Endothelial cell of umbilical vein (primary cell): ENCODE measurements around the gene GUF1. TPM values are rescaled to one million over a fixed set of nuclear protein-coding genes. Genes with fewer than 3 reads are reported as not detected.

ENCODE experiments used
- BruUV-seq: library from RNA; stranded (reverse); fragments of 400-500 nt; replicated peaks from 2 replicates; lab custom pipeline; 2021; lab: Mats Ljungman, UMichigan
- CTCF ChIA-PET: fragments of 300-600, 350-600 bp; sonication (Branson Sonifier 250); formaldehyde crosslinking; loops from one replicate; lab custom pipeline; 2021; ENCODE audit warnings: antibody characterized with exemption, inconsistent platforms; lab: Charles Lee
- POLR2A ChIA-PET: fragments of 300-600, 350-600 bp; sonication (Branson Sonifier 250); formaldehyde crosslinking; loops from one replicate; lab custom pipeline; 2021; ENCODE audit warnings: antibody characterized with exemption, inconsistent platforms; lab: Charles Lee
- DNase-seq: peaks from one replicate; pipeline ENCODE4 v3.0.0-alpha.2; 2011; ENCODE audit warnings: low read depth, low spot score
- FAIRE-seq: peaks from 2 replicates; lab custom pipeline; 2011; peaks lifted over from hg19 to GRCh38; lab: Jason Lieb, UNC
- H2AFZ ChIP-seq: 2 replicates; pipeline ENCODE4 v1.6.0; 2012; ENCODE audit warnings: low read depth, low read length, control low read depth, inconsistent platforms
- H3K27ac ChIP-seq: 2 replicates; pipeline ENCODE4 v1.5.1; 2011; ENCODE audit warnings: low read depth, mild to moderate bottlenecking, control low read depth, low read length, moderate library complexity; ENCODE audit not compliant: insufficient read depth
- H3K27me3 ChIP-seq, 2 experiments: 2 replicates each; pipeline versions ENCODE4 v1.6.0 to v1.6.1; 2011; ENCODE audit warnings: low read length in 2 of 2, mixed read lengths in 1 of 2; ENCODE audit not compliant: control insufficient read depth in 2 of 2, insufficient read depth in 2 of 2
- H3K36me3 ChIP-seq, 2 experiments: 2 replicates in 1 of 2; 3 replicates in 1 of 2; pipeline ENCODE4 v1.5.1; 2011; ENCODE audit warnings: low read length in 2 of 2, mild to moderate bottlenecking in 1 of 2, moderate library complexity in 1 of 2; ENCODE audit not compliant: control insufficient read depth in 2 of 2, insufficient read depth in 2 of 2; ENCODE audit errors: extremely low read depth in 1 of 2
- H3K4me1 ChIP-seq: 3 replicates; pipeline ENCODE4 v1.5.1; 2011; ENCODE audit warnings: mild to moderate bottlenecking, low read length; ENCODE audit not compliant: control insufficient read depth, insufficient read depth; ENCODE audit errors: extremely low read depth
- H3K4me2 ChIP-seq: 2 replicates; pipeline ENCODE4 v1.6.1; 2011; ENCODE audit warnings: low read length, control low read depth, mixed read lengths; ENCODE audit not compliant: insufficient read depth
- H3K4me3 ChIP-seq, 3 experiments: fragments of 200-600 bp in 1 of 3; sonication (generic), shearing (Covaris generic) in 1 of 3; replicated peaks in 1 of 3; 2 replicates each; pipeline ENCODE4 v1.5.1; 2011 to 2016; ENCODE audit warnings: control low read depth in 3 of 3, low read length in 3 of 3, mild to moderate bottlenecking in 2 of 3, inconsistent platforms in 1 of 3, low read depth in 1 of 3, moderate library complexity in 1 of 3; ENCODE audit not compliant: insufficient read depth in 1 of 3
- H3K79me2 ChIP-seq: 2 replicates; pipeline ENCODE4 v1.6.0; 2012; ENCODE audit warnings: low read length, inconsistent platforms; ENCODE audit not compliant: control insufficient read depth, insufficient read depth
- H3K9ac ChIP-seq: replicated peaks from 2 replicates; pipeline ENCODE3; 2011; ENCODE audit warnings: low read length, control low read depth; ENCODE audit not compliant: insufficient read depth; ENCODE audit errors: extremely low read depth
- H3K9me1 ChIP-seq: replicated peaks from 3 replicates; pipeline ENCODE4 v1.6.0; 2011; ENCODE audit warnings: mild to moderate bottlenecking, low read length; ENCODE audit not compliant: control insufficient read depth, insufficient read depth; ENCODE audit errors: extremely low read depth
- H3K9me3 ChIP-seq: replicated peaks from 2 replicates; pipeline ENCODE4 v1.5.1; 2012; ENCODE audit warnings: low read length, inconsistent platforms; ENCODE audit not compliant: control insufficient read depth, insufficient read depth
- H4K20me1 ChIP-seq: replicated peaks from 2 replicates; pipeline ENCODE3; 2011; ENCODE audit warnings: mild to moderate bottlenecking, low read length; ENCODE audit not compliant: control insufficient read depth, insufficient read depth; ENCODE audit errors: extremely low read depth
- EZH2 ChIP-seq: IDR thresholded peaks from 2 replicates; pipeline ENCODE4 v1.6.1; 2012; ENCODE audit warnings: borderline replicate concordance, low read depth, mild to moderate bottlenecking, moderate library complexity, low read length, inconsistent platforms; ENCODE audit not compliant: severe bottlenecking
- FOS ChIP-seq: IDR thresholded peaks from 2 replicates; pipeline ENCODE4 v1.6.1; 2011; ENCODE audit warnings: mild to moderate bottlenecking, low read length, moderate library complexity, borderline replicate concordance; ENCODE audit not compliant: insufficient read depth
- GATA2 ChIP-seq: IDR thresholded peaks from 2 replicates; pipeline ENCODE4 v1.7.0; 2011; ENCODE audit warnings: low read depth, mild to moderate bottlenecking, moderate library complexity, mixed read lengths, low read length; ENCODE audit not compliant: insufficient read length, insufficient read depth
- JUN ChIP-seq: IDR thresholded peaks from 2 replicates; pipeline ENCODE4 v1.6.1; 2011; ENCODE audit warnings: borderline replicate concordance, low read depth; ENCODE audit not compliant: insufficient read length, insufficient read depth
- MYC ChIP-seq: IDR thresholded peaks from one replicate; pipeline ENCODE4 v1.6.1; 2011; ENCODE audit warnings: mild to moderate bottlenecking, low read depth, low read length
- POLR2A ChIP-seq: IDR thresholded peaks from 2 replicates; pipeline ENCODE4 v1.6.1; 2012; ENCODE audit warnings: low read depth, mild to moderate bottlenecking, control low read depth, low read length
- POLR2AphosphoS5 ChIP-seq: IDR thresholded peaks from 2 replicates; pipeline ENCODE4 v1.6.1; 2012; ENCODE audit warnings: low read depth, mild to moderate bottlenecking, control low read depth, low read length, moderate library complexity; ENCODE audit not compliant: insufficient read depth
- dilution Hi-C: fragments of 300-500 bp; cut with MboI; formaldehyde crosslinking; loops from one replicate; pipeline ENCODE4 v1.15.0; 2019; ENCODE audit warnings: low sequenced_read_pairs; ENCODE audit not compliant: extremely low pct_ligation_motif_present
- intact Hi-C: fragments of 100-400 bp; cut with micrococcal nuclease; formaldehyde crosslinking; loops from one replicate; pipeline ENCODE4 v1.10.0; 2022
- polyA plus RNA-seq, 4 experiments: library from polyadenylated mRNA; depleted of rRNA in 3 of 4; stranded (reverse) in 3 of 4; unstranded in 1 of 4; fragments of >200 nt; gene quantifications; 2 replicates each; pipeline versions ENCODE4 v1.2.1 to v1.2.3, GENCODE V29; 2011 to 2012; ENCODE audit warnings: missing spikeins in 1 of 4
- total RNA-seq: library from RNA; stranded (reverse); gene quantifications from 2 replicates; pipeline ENCODE4 v1.2.3, GENCODE V29; 2021
- TF ChIP-seq, protein P1 (sequence below): IDR thresholded peaks from 2 replicates; pipeline ENCODE4 v1.6.1; 2011; ENCODE audit not compliant: insufficient read depth, insufficient read length
- TF ChIP-seq, protein P2 (sequence below), 2 donors: IDR thresholded peaks; 1 replicate in 1 of 2; 2 replicates in 1 of 2; pipeline ENCODE4 v1.5.1; 2011; ENCODE audit warnings: low read length in 2 of 2, mild to moderate bottlenecking in 2 of 2, moderate library complexity in 2 of 2, control low read depth in 1 of 2, inconsistent platforms in 1 of 2, low read depth in 1 of 2; ENCODE audit not compliant: insufficient read depth in 1 of 2; ENCODE audit errors: extremely low read depth in 1 of 2

The GUF1 gene
- total and polyA plus RNA-seq, 2 donors (not counting 3 experiments of a cell fraction or from before 2014, with no cell fraction given) = 5.4 to 19.9 TPM

DNA sequence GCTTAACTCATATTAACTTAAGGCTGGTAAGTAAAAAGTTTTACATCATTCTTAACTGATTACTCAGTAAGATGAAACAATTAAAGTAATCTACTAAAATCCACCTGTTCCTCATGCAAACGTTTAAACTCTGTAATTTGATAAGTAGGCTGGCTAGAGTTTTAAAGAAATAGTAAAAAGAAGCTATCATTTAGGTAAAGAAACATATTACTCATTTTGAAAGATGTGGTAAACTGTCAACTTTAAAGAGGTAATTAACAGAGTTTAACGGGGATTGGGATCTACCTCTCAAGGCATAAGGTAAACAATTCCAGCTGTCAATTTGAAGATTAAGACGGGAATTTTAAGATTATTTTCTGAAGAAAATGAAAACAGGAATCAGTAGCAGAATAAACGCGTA is 38.4 kb downstream of the GUF1 start:
- no peak overlapping the region for H3K9ac ChIP-seq
- no peak overlapping the region for H3K4me3 ChIP-seq
- POLR2A ChIA-PET = no interaction called here
- H3K4me2 ChIP-seq = no peak overlapping the region
- FAIRE-seq = no peak
- H3K9me3 ChIP-seq = no peaks in the 10 kb centered on the region
- no peaks in the 10 kb centered on the region for H3K36me3 ChIP-seq
- H3K27me3 ChIP-seq = no peaks in the 10 kb centered on the region
- intact Hi-C loops = no loop called here
- CTCF ChIA-PET = interaction anchor here (1.3 kb wide), 1 partner anchor 10 kb away, joined by 5 read pairs; no protein-coding TSS in a partner anchor
- no peak overlapping the region for H2AFZ ChIP-seq
- DNase-seq = no peak
- peaks cover 3% of the 10 kb centered on the region for H4K20me1 ChIP-seq
- dilution Hi-C loops = no loop called here
- TF ChIP-seq JUN (no peak), POLR2AphosphoS5 (no peak), POLR2A (no peak), GATA2 (no peak), FOS (no peak), MYC (no peak), EZH2 (no peak)
- TF ChIP-seq, protein P1, sequence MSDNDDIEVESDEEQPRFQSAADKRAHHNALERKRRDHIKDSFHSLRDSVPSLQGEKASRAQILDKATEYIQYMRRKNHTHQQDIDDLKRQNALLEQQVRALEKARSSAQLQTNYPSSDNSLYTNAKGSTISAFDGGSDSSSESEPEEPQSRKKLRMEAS = no peak
- TF ChIP-seq, protein P2, sequence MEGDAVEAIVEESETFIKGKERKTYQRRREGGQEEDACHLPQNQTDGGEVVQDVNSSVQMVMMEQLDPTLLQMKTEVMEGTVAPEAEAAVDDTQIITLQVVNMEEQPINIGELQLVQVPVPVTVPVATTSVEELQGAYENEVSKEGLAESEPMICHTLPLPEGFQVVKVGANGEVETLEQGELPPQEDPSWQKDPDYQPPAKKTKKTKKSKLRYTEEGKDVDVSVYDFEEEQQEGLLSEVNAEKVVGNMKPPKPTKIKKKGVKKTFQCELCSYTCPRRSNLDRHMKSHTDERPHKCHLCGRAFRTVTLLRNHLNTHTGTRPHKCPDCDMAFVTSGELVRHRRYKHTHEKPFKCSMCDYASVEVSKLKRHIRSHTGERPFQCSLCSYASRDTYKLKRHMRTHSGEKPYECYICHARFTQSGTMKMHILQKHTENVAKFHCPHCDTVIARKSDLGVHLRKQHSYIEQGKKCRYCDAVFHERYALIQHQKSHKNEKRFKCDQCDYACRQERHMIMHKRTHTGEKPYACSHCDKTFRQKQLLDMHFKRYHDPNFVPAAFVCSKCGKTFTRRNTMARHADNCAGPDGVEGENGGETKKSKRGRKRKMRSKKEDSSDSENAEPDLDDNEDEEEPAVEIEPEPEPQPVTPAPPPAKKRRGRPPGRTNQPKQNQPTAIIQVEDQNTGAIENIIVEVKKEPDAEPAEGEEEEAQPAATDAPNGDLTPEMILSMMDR (IDR thresholded peaks at IDR 0.05; ENCODE audit: extremely low read depth in 1 of 2, insufficient read depth in 1 of 2, low read depth in 1 of 2, low read length in 2 of 2) = no peak
- H3K4me1 ChIP-seq = no peaks in the 10 kb centered on the region
- H3K79me2 ChIP-seq = peaks cover 12% of the 10 kb centered on the region
- no TSS peak for BruUV-seq
- H3K9me1 ChIP-seq = no peaks in the 10 kb centered on the region
- H3K27ac ChIP-seq = no peak overlapping the region
